Adrenal gland (tissue), 5 donors: ENCODE measurements around the gene SCN3B.
A peak's percentile ranks its signal among the peaks of the same experiment; 100 is the strongest.

Experiments
- POLR2A ChIP-seq, 2 donors: fragments of 450-650 bp; IDR thresholded peaks; one replicate each; pipeline ENCODE4 v1.6.1; 2017; ENCODE audit warnings: antibody characterized with exemption in 2 of 2, mild to moderate bottlenecking in 2 of 2, moderate library complexity in 1 of 2
- TF ChIP-seq, protein P1 (sequence below), 6 experiments: fragments of 450-650 bp in 4 of 6; fragments of 200-600 bp in 2 of 6; sonication (generic) in 1 of 6; IDR thresholded peaks; 1 replicate in 5 of 6; 2 replicates in 1 of 6; pipeline versions ENCODE4 v1.5.1 to v1.8.0; 2016 to 2021; ENCODE audit warnings: antibody characterized with exemption in 6 of 6, mild to moderate bottlenecking in 2 of 6, moderate library complexity in 1 of 6
- donor health status: DM: no; HTN: no; CAD: no.

- TF ChIP-seq, protein P1, sequence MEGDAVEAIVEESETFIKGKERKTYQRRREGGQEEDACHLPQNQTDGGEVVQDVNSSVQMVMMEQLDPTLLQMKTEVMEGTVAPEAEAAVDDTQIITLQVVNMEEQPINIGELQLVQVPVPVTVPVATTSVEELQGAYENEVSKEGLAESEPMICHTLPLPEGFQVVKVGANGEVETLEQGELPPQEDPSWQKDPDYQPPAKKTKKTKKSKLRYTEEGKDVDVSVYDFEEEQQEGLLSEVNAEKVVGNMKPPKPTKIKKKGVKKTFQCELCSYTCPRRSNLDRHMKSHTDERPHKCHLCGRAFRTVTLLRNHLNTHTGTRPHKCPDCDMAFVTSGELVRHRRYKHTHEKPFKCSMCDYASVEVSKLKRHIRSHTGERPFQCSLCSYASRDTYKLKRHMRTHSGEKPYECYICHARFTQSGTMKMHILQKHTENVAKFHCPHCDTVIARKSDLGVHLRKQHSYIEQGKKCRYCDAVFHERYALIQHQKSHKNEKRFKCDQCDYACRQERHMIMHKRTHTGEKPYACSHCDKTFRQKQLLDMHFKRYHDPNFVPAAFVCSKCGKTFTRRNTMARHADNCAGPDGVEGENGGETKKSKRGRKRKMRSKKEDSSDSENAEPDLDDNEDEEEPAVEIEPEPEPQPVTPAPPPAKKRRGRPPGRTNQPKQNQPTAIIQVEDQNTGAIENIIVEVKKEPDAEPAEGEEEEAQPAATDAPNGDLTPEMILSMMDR (IDR thresholded peaks at IDR 0.05) = peak in 1 of 6 experiments; percentile 4
- peak in 1 of 2 donors; percentile 54 for TF ChIP-seq POLR2A (IDR thresholded peaks at IDR 0.05)
Observed at GRCh38 chr11:123594188-123594901, 60.1 kb downstream of the SCN3B start.
